HEK293 (cell line): ENCODE results near the gene NUP50.

Source experiments
- CTCF ChIA-PET: fragments of 350-600 bp; formaldehyde crosslinking; extraction: SDS; loops from one replicate; lab custom pipeline; 2021; ENCODE audit warnings: antibody characterized with exemption; lab: Yijun Ruan, JAX
- POLR2A ChIA-PET: fragments of 300-600 bp; formaldehyde crosslinking; extraction: SDS; loops from one replicate; lab custom pipeline; 2020; ENCODE audit warnings: antibody characterized with exemption, inconsistent platforms; lab: Yijun Ruan, JAX
- H3K27ac ChIP-seq: fragments of 200-500 bp; sonication (Bioruptor generic); 2 replicates; pipeline ENCODE4 v1.5.1; 2014; ENCODE audit warnings: low read depth, low read length, control low read depth, inconsistent platforms; ENCODE audit errors: extremely low read depth
- H3K36me3 ChIP-seq, 2 experiments: fragments of 200-500 bp in 1 of 2; sonication (Bioruptor generic) in 1 of 2; 1 replicate in 1 of 2; 2 replicates in 1 of 2; pipeline ENCODE4 v1.5.1; 2014 to 2017; ENCODE audit warnings: inconsistent platforms in 2 of 2, low read length in 2 of 2; ENCODE audit not compliant: control insufficient read depth in 2 of 2, insufficient read depth in 1 of 2
- H3K4me1 ChIP-seq: fragments of 200-500 bp; sonication (Bioruptor generic); 2 replicates; pipeline ENCODE4 v1.5.1; 2014; ENCODE audit warnings: mild to moderate bottlenecking, low read length, inconsistent platforms; ENCODE audit not compliant: control insufficient read depth, insufficient read depth
- H3K4me3 ChIP-seq: 2 replicates; pipeline ENCODE4 v1.5.1; 2011; ENCODE audit warnings: low read depth, mild to moderate bottlenecking, control low read depth, low read length, moderate library complexity
- H3K9me3 ChIP-seq: fragments of 200-500 bp; sonication (Bioruptor generic); 2 replicates; pipeline ENCODE4 v1.5.1; 2014; ENCODE audit warnings: low read depth, low read length, inconsistent platforms; ENCODE audit not compliant: control insufficient read depth, insufficient read depth
- AEBP2 ChIP-seq: fragments of 450-650 bp; formaldehyde crosslinking; IDR thresholded peaks from 2 replicates; pipeline ENCODE4 v1.5.1; 2016; ENCODE audit warnings: missing biosample characterization, missing genetic modification characterization, borderline replicate concordance
- BCL6B ChIP-seq: fragments of 450-650 bp; formaldehyde crosslinking; IDR thresholded peaks from 2 replicates; pipeline ENCODE4 v1.5.1; 2017; ENCODE audit warnings: missing biosample characterization, missing genetic modification characterization
- WT1 ChIP-seq: fragments of 450-650 bp; formaldehyde crosslinking; IDR thresholded peaks from 2 replicates; pipeline ENCODE4 v1.5.1; 2016; ENCODE audit warnings: missing biosample characterization, missing genetic modification characterization
- ZFHX2 ChIP-seq: fragments of 450-650 bp; formaldehyde crosslinking; conservative IDR thresholded peaks from 2 replicates; pipeline ENCODE4 v1.5.1; 2016; ENCODE audit warnings: missing biosample characterization, missing genetic modification characterization
- ZFP69B ChIP-seq: fragments of 450-650 bp; formaldehyde crosslinking; IDR thresholded peaks from 2 replicates; pipeline ENCODE4 v1.5.1; 2016; ENCODE audit warnings: missing biosample characterization, missing genetic modification characterization
- ZNF274 ChIP-seq, 2 experiments: fragments of 200-500 bp in 1 of 2; fragments of 450-650 bp in 1 of 2; sonication (Bioruptor generic) in 1 of 2; formaldehyde crosslinking in 1 of 2; IDR thresholded peaks; 2 replicates each; pipeline versions ENCODE4 v1.5.1 to v1.6.1; 2014 to 2016; ENCODE audit warnings: borderline replicate concordance in 1 of 2, inconsistent platforms in 1 of 2, low read length in 1 of 2, missing biosample characterization in 1 of 2, missing genetic modification characterization in 1 of 2
- ZNF514 ChIP-seq: fragments of 450-650 bp; formaldehyde crosslinking; IDR thresholded peaks from 2 replicates; pipeline ENCODE4 v1.5.1; 2016; ENCODE audit warnings: missing biosample characterization, missing genetic modification characterization
- ZNF560 ChIP-seq: fragments of 450-650 bp; formaldehyde crosslinking; IDR thresholded peaks from 2 replicates; pipeline ENCODE4 v1.5.1; 2017; ENCODE audit warnings: missing biosample characterization, missing genetic modification characterization, borderline replicate concordance
- ZNF785 ChIP-seq: fragments of 450-650 bp; formaldehyde crosslinking; IDR thresholded peaks from 2 replicates; pipeline ENCODE4 v1.5.1; 2016; ENCODE audit warnings: missing biosample characterization, missing genetic modification characterization
- TF ChIP-seq, protein P1 (sequence below): fragments of 450-650 bp; formaldehyde crosslinking; IDR thresholded peaks from 2 replicates; pipeline ENCODE4 v1.5.1; 2016; ENCODE audit warnings: missing biosample characterization, missing genetic modification characterization, borderline replicate concordance
- TF ChIP-seq, protein P2 (sequence below): fragments of 450-650 bp; formaldehyde crosslinking; IDR thresholded peaks from 2 replicates; pipeline ENCODE4 v1.5.1; 2017; ENCODE audit warnings: missing biosample characterization, missing genetic modification characterization
- TF ChIP-seq, protein P3 (sequence below): fragments of 450-650 bp; formaldehyde crosslinking; IDR thresholded peaks from 2 replicates; pipeline ENCODE4 v1.5.1; 2016; ENCODE audit warnings: missing biosample characterization, missing genetic modification characterization, low read depth

The NUP50 gene

DNA sequence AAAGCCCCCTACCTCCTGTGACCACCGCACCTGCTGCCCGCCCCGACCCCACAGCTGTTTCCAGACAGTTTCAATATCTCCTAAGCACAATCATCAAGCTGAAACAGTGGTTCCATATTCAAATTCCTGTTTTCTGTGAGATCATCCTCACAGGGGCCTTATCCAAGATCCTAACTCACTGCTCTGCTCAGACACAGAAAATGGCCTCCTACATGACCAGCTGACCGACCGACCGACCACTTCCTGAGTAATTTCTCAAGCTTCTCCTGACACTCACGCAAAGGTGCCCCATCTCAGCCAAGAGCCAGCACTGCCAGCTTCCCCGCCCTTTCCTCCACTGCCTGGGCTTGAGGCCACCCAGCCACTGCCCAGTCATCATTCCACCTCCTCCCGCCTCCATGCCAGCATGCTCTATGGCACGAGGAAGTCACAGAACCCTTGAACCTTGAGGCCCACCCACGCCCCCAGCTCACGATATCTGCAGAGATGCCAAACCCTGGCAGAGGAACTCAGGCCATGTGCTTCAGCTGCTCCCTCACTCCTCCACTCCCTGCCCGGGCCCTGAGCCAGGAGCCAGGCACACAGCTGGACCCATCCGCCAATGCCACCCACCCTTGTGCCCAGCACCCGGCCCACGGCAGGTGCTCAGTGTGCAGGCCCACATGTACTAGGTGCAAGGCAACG lies 62.9 kb downstream of the NUP50 start (continued):
- TF ChIP-seq AEBP2 = no peak
- no peak for TF ChIP-seq ZNF514 (tag by site-specific recombination)
- no peak for TF ChIP-seq ZNF560 (tag by site-specific recombination)
- TF ChIP-seq ZNF274 (IDR thresholded peaks at IDR 0.05; ENCODE audit: low read length) = no peak
- TF ChIP-seq ZNF274 (tag by site-specific recombination; IDR thresholded peaks at IDR 0.05; ENCODE audit: borderline replicate concordance) = no peak
- TF ChIP-seq ZNF785 = no peak

DNA sequence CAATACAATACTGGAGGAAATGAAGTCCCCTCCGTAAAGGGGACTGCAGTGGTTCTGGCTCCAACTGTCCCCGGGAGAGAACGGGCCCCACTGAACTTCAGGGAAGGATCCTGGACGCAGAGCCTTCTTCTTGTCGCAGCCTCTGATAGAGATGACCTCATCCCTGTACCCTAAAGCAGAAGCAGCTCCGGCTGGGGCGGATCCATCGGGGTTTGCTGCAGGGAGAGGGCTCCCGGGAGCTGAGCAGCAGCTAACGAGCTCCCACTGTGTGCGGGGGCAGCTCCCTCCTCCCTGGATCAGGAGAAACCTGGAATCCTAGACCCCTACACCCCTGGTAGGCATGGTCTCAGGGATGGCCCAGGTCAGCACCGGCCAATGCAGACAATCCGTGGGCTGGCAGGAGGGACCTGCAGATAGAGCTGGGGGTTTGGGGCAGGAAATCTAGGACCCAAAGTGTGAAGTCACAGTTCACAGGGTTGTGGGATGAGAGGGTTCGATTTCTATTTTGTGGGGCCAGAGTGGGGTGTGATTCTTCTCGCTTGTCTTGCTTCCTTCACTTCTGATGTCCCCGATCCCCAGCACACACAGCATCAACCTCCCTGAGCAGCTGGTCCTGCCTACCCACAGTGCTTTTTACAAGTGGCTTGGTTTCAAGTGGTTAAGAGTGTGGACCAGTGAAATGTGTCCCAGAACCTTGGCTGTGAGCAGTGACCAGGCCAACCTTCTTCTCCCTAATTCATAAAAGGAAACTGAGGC lies 64.1 kb downstream of the NUP50 start:
- TF ChIP-seq WT1 (tag by site-specific recombination) = no peak
- no peak for TF ChIP-seq BCL6B (tag by site-specific recombination)
- TF ChIP-seq, protein P1, sequence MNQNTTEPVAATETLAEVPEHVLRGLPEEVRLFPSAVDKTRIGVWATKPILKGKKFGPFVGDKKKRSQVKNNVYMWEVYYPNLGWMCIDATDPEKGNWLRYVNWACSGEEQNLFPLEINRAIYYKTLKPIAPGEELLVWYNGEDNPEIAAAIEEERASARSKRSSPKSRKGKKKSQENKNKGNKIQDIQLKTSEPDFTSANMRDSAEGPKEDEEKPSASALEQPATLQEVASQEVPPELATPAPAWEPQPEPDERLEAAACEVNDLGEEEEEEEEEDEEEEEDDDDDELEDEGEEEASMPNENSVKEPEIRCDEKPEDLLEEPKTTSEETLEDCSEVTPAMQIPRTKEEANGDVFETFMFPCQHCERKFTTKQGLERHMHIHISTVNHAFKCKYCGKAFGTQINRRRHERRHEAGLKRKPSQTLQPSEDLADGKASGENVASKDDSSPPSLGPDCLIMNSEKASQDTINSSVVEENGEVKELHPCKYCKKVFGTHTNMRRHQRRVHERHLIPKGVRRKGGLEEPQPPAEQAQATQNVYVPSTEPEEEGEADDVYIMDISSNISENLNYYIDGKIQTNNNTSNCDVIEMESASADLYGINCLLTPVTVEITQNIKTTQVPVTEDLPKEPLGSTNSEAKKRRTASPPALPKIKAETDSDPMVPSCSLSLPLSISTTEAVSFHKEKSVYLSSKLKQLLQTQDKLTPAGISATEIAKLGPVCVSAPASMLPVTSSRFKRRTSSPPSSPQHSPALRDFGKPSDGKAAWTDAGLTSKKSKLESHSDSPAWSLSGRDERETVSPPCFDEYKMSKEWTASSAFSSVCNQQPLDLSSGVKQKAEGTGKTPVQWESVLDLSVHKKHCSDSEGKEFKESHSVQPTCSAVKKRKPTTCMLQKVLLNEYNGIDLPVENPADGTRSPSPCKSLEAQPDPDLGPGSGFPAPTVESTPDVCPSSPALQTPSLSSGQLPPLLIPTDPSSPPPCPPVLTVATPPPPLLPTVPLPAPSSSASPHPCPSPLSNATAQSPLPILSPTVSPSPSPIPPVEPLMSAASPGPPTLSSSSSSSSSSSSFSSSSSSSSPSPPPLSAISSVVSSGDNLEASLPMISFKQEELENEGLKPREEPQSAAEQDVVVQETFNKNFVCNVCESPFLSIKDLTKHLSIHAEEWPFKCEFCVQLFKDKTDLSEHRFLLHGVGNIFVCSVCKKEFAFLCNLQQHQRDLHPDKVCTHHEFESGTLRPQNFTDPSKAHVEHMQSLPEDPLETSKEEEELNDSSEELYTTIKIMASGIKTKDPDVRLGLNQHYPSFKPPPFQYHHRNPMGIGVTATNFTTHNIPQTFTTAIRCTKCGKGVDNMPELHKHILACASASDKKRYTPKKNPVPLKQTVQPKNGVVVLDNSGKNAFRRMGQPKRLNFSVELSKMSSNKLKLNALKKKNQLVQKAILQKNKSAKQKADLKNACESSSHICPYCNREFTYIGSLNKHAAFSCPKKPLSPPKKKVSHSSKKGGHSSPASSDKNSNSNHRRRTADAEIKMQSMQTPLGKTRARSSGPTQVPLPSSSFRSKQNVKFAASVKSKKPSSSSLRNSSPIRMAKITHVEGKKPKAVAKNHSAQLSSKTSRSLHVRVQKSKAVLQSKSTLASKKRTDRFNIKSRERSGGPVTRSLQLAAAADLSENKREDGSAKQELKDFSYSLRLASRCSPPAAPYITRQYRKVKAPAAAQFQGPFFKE = no peak
- TF ChIP-seq, protein P2, sequence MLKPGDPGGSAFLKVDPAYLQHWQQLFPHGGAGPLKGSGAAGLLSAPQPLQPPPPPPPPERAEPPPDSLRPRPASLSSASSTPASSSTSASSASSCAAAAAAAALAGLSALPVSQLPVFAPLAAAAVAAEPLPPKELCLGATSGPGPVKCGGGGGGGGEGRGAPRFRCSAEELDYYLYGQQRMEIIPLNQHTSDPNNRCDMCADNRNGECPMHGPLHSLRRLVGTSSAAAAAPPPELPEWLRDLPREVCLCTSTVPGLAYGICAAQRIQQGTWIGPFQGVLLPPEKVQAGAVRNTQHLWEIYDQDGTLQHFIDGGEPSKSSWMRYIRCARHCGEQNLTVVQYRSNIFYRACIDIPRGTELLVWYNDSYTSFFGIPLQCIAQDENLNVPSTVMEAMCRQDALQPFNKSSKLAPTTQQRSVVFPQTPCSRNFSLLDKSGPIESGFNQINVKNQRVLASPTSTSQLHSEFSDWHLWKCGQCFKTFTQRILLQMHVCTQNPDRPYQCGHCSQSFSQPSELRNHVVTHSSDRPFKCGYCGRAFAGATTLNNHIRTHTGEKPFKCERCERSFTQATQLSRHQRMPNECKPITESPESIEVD (tag by site-specific recombination) = no peak
- peak; percentile 54 for TF ChIP-seq ZFHX2
- TF ChIP-seq, protein P3, sequence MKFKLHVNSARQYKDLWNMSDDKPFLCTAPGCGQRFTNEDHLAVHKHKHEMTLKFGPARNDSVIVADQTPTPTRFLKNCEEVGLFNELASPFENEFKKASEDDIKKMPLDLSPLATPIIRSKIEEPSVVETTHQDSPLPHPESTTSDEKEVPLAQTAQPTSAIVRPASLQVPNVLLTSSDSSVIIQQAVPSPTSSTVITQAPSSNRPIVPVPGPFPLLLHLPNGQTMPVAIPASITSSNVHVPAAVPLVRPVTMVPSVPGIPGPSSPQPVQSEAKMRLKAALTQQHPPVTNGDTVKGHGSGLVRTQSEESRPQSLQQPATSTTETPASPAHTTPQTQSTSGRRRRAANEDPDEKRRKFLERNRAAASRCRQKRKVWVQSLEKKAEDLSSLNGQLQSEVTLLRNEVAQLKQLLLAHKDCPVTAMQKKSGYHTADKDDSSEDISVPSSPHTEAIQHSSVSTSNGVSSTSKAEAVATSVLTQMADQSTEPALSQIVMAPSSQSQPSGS (tag by site-specific recombination) = peak; percentile 63
- TF ChIP-seq ZFP69B = 0 out of 2 replicates have a peak, but pooled peaks have one; percentile 21
- ChIA-PET POLR2A (interaction anchor here (0.7 kb wide), 1 partner anchor 731 kb away, joined by 3 read pairs; no protein-coding TSS in a partner anchor), CTCF (no interaction called here)
- peaks cover 5% of the 10 kb centered on the region for H3K4me1 ChIP-seq
- H3K27ac ChIP-seq = no peak overlapping the region
- H3K4me3 ChIP-seq = no peak overlapping the region
- H3K9me3 ChIP-seq = no peaks in the 10 kb centered on the region
- H3K36me3 ChIP-seq = no peaks in the 10 kb centered on the region
